ENCODE data around the gene SYNE2.

GRCh38 chr14:64082837-64083236 is 230.0 kb downstream of the SYNE2 start:
- TF ChIP-seq CTCF (IDR thresholded peaks at IDR 0.05; ENCODE audit: extremely low read depth in 1 of 2, insufficient read depth in 1 of 2, low read depth in 1 of 2, low read length in 2 of 2), result no peak
- no peak for TF ChIP-seq POLR2A (IDR thresholded peaks at IDR 0.05; ENCODE audit: low read depth, low read length)
- no peak for TF ChIP-seq MYC (IDR thresholded peaks at IDR 0.05; ENCODE audit: low read depth, low read length)
- no peak for TF ChIP-seq MAX (IDR thresholded peaks at IDR 0.05; ENCODE audit: insufficient read depth, insufficient read length)
- TF ChIP-seq GATA2 (IDR thresholded peaks at IDR 0.05; ENCODE audit: insufficient read depth, insufficient read length, low read depth, low read length), result no peak
- TF ChIP-seq POLR2AphosphoS5 (IDR thresholded peaks at IDR 0.05; ENCODE audit: insufficient read depth, low read depth, low read length), result no peak

Measured in endothelial cell of umbilical vein (primary cell).